ENCODE data around the gene FETUB. TPM values are rescaled to one million over a fixed set of nuclear protein-coding genes. Genes with fewer than 3 reads are reported as not detected.

Gene FETUB
- total and polyA plus RNA-seq, 2 donors = 0.09 to 1.8 TPM

GRCh38 chr3:186599142-186599784 lies 40.9 kb upstream of the FETUB start:
- H3K4me3 ChIP-seq (ENCODE audit: low read length in 2 of 2) = no peak overlapping the region
- H3K27ac ChIP-seq (ENCODE audit: low read depth in 1 of 2, low read length in 1 of 2) = no peak overlapping the region
- no peak for DNase-seq (ENCODE audit: low read depth in 6 of 9, low spot score in 9 of 9)
- no peaks in the 10 kb centered on the region for H3K27me3 ChIP-seq (ENCODE audit: control insufficient read depth in 2 of 2, insufficient read depth in 1 of 2, low read length in 1 of 2)
- peaks cover 0 to 2% of the 10 kb centered on the region in 2 donors for H3K9me3 ChIP-seq (ENCODE audit: control insufficient read depth in 2 of 2, insufficient read depth in 1 of 2, low read length in 1 of 2)
- no peaks in the 10 kb centered on the region for H3K4me1 ChIP-seq (ENCODE audit: control insufficient read depth in 2 of 2, insufficient read depth in 2 of 2, low read length in 2 of 2)
- H3K36me3 ChIP-seq (ENCODE audit: control insufficient read depth in 2 of 2, insufficient read depth in 2 of 2, low read length in 1 of 2) = no peaks in the 10 kb centered on the region
- WGBS = 87% methylated on average over 12 of the region's 12 CpGs

GRCh38 chr3:186599785-186600166 lies 40.4 kb upstream of the FETUB start:
- DNase-seq (ENCODE audit: low read depth in 6 of 9, low spot score in 9 of 9) = no peak
- WGBS = 97% methylated on average over 2 of the region's 2 CpGs
- Histone ChIP-seq H3K9me3 (ENCODE audit: control insufficient read depth in 2 of 2, insufficient read depth in 1 of 2, low read length in 1 of 2) (peaks cover 0 to 2% of the 10 kb centered on the region in 2 donors), H3K27me3 (ENCODE audit: control insufficient read depth in 2 of 2, insufficient read depth in 1 of 2, low read length in 1 of 2) (no peaks in the 10 kb centered on the region), H3K27ac (ENCODE audit: low read depth in 1 of 2, low read length in 1 of 2) (no peak overlapping the region), H3K4me1 (ENCODE audit: control insufficient read depth in 2 of 2, insufficient read depth in 2 of 2, low read length in 2 of 2) (no peaks in the 10 kb centered on the region), H3K4me3 (ENCODE audit: low read length in 2 of 2) (no peak overlapping the region), H3K36me3 (ENCODE audit: control insufficient read depth in 2 of 2, insufficient read depth in 2 of 2, low read length in 1 of 2) (no peaks in the 10 kb centered on the region)

GRCh38 chr3:186600896-186601295 lies 39.3 kb upstream of the FETUB start:
- H3K4me1 ChIP-seq (ENCODE audit: control insufficient read depth in 2 of 2, insufficient read depth in 2 of 2, low read length in 2 of 2) = no peaks in the 10 kb centered on the region
- H3K36me3 ChIP-seq (ENCODE audit: control insufficient read depth in 2 of 2, insufficient read depth in 2 of 2, low read length in 1 of 2) = no peaks in the 10 kb centered on the region
- no peaks in the 10 kb centered on the region for H3K27me3 ChIP-seq (ENCODE audit: control insufficient read depth in 2 of 2, insufficient read depth in 1 of 2, low read length in 1 of 2)
- 88% methylated on average over 3 of the region's 3 CpGs for WGBS
- peaks cover 0 to 2% of the 10 kb centered on the region in 2 donors for H3K9me3 ChIP-seq (ENCODE audit: control insufficient read depth in 2 of 2, insufficient read depth in 1 of 2, low read length in 1 of 2)
- no peak overlapping the region for H3K27ac ChIP-seq (ENCODE audit: low read depth in 1 of 2, low read length in 1 of 2)
- H3K4me3 ChIP-seq (ENCODE audit: low read length in 2 of 2) = no peak overlapping the region
- DNase-seq (ENCODE audit: low read depth in 6 of 9, low spot score in 9 of 9) = no peak

GRCh38 chr3:186603159-186603558 lies 37.0 kb upstream of the FETUB start:
- Histone ChIP-seq H3K9me3 (ENCODE audit: control insufficient read depth in 2 of 2, insufficient read depth in 1 of 2, low read length in 1 of 2) (peaks cover 0 to 2% of the 10 kb centered on the region in 2 donors), H3K27ac (ENCODE audit: low read depth in 1 of 2, low read length in 1 of 2) (no peak overlapping the region), H3K4me3 (ENCODE audit: low read length in 2 of 2) (no peak overlapping the region), H3K27me3 (ENCODE audit: control insufficient read depth in 2 of 2, insufficient read depth in 1 of 2, low read length in 1 of 2) (no peaks in the 10 kb centered on the region), H3K4me1 (ENCODE audit: control insufficient read depth in 2 of 2, insufficient read depth in 2 of 2, low read length in 2 of 2) (no peaks in the 10 kb centered on the region), H3K36me3 (ENCODE audit: control insufficient read depth in 2 of 2, insufficient read depth in 2 of 2, low read length in 1 of 2) (no peaks in the 10 kb centered on the region)
- 93% methylated on average over 7 of the region's 7 CpGs for WGBS
- no peak for DNase-seq (ENCODE audit: low read depth in 6 of 9, low spot score in 9 of 9)

- Histone ChIP-seq H3K27me3 (ENCODE audit: control insufficient read depth in 2 of 2, insufficient read depth in 1 of 2, low read length in 1 of 2) (no peaks in the 10 kb centered on the region), H3K27ac (ENCODE audit: low read depth in 1 of 2, low read length in 1 of 2) (no peak overlapping the region), H3K4me3 (ENCODE audit: low read length in 2 of 2) (no peak overlapping the region), H3K36me3 (ENCODE audit: control insufficient read depth in 2 of 2, insufficient read depth in 2 of 2, low read length in 1 of 2) (no peaks in the 10 kb centered on the region), H3K9me3 (ENCODE audit: control insufficient read depth in 2 of 2, insufficient read depth in 1 of 2, low read length in 1 of 2) (no peaks in the 10 kb centered on the region), H3K4me1 (ENCODE audit: control insufficient read depth in 2 of 2, insufficient read depth in 2 of 2, low read length in 2 of 2) (no peaks in the 10 kb centered on the region)
- DNase-seq (ENCODE audit: low read depth in 6 of 9, low spot score in 9 of 9) = no peak
These were observed 35.1 kb upstream of the FETUB start for GRCh38 chr3:186605078-186605477.

- 98% methylated on average over 5 of the region's 5 CpGs for WGBS
- DNase-seq (ENCODE audit: low read depth in 6 of 9, low spot score in 9 of 9) = no peak
- no peak overlapping the region for H3K4me3 ChIP-seq (ENCODE audit: low read length in 2 of 2)
- no peaks in the 10 kb centered on the region for H3K27me3 ChIP-seq (ENCODE audit: control insufficient read depth in 2 of 2, insufficient read depth in 1 of 2, low read length in 1 of 2)
- no peaks in the 10 kb centered on the region for H3K36me3 ChIP-seq (ENCODE audit: control insufficient read depth in 2 of 2, insufficient read depth in 2 of 2, low read length in 1 of 2)
- no peaks in the 10 kb centered on the region for H3K9me3 ChIP-seq (ENCODE audit: control insufficient read depth in 2 of 2, insufficient read depth in 1 of 2, low read length in 1 of 2)
- H3K4me1 ChIP-seq (ENCODE audit: control insufficient read depth in 2 of 2, insufficient read depth in 2 of 2, low read length in 2 of 2) = no peaks in the 10 kb centered on the region
- no peak overlapping the region for H3K27ac ChIP-seq (ENCODE audit: low read depth in 1 of 2, low read length in 1 of 2)
These were observed 34.3 kb upstream of the FETUB start for GRCh38 chr3:186605561-186606545.

GRCh38 chr3:186608624-186609215 lies 31.5 kb upstream of the FETUB start:
- 94% methylated on average over 2 of the region's 2 CpGs for WGBS
- DNase-seq (ENCODE audit: low read depth in 6 of 9, low spot score in 9 of 9) = no peak
- no peaks in the 10 kb centered on the region for H3K4me1 ChIP-seq (ENCODE audit: control insufficient read depth in 2 of 2, insufficient read depth in 2 of 2, low read length in 2 of 2)
- no peaks in the 10 kb centered on the region for H3K9me3 ChIP-seq (ENCODE audit: control insufficient read depth in 2 of 2, insufficient read depth in 1 of 2, low read length in 1 of 2)
- no peak overlapping the region for H3K27ac ChIP-seq (ENCODE audit: low read depth in 1 of 2, low read length in 1 of 2)
- no peaks in the 10 kb centered on the region for H3K36me3 ChIP-seq (ENCODE audit: control insufficient read depth in 2 of 2, insufficient read depth in 2 of 2, low read length in 1 of 2)
- H3K27me3 ChIP-seq (ENCODE audit: control insufficient read depth in 2 of 2, insufficient read depth in 1 of 2, low read length in 1 of 2) = peaks cover 0 to 10% of the 10 kb centered on the region in 2 donors
- H3K4me3 ChIP-seq (ENCODE audit: low read length in 2 of 2) = no peak overlapping the region

- WGBS = over 99% methylated on average over 8 of the region's 8 CpGs
These were observed 30.8 kb upstream of the FETUB start for GRCh38 chr3:186609247-186609868.

More at GRCh38 chr3:186609247-186609868, 30.8 kb upstream of the FETUB start:
- Histone ChIP-seq H3K9me3 (ENCODE audit: control insufficient read depth in 2 of 2, insufficient read depth in 1 of 2, low read length in 1 of 2) (no peaks in the 10 kb centered on the region), H3K36me3 (ENCODE audit: control insufficient read depth in 2 of 2, insufficient read depth in 2 of 2, low read length in 1 of 2) (no peaks in the 10 kb centered on the region), H3K4me3 (ENCODE audit: low read length in 2 of 2) (no peak overlapping the region), H3K27ac (ENCODE audit: low read depth in 1 of 2, low read length in 1 of 2) (no peak overlapping the region), H3K4me1 (ENCODE audit: control insufficient read depth in 2 of 2, insufficient read depth in 2 of 2, low read length in 2 of 2) (no peaks in the 10 kb centered on the region), H3K27me3 (ENCODE audit: control insufficient read depth in 2 of 2, insufficient read depth in 1 of 2, low read length in 1 of 2) (peaks cover 0 to 14% of the 10 kb centered on the region in 2 donors)
- DNase-seq (ENCODE audit: low read depth in 6 of 9, low spot score in 9 of 9) = no peak
